Dedifferentiated amniotic fluid mesenchymal stem cell (primary cell): ENCODE results near the gene GPATCH1.
"Not testable (repeated sequence)": the region's sequence is repeated elsewhere in the genome, so short reads cannot be mapped to it uniquely, and the experiment has no call there.

ENCODE experiments used
- DNase-seq: peaks from one replicate; pipeline ENCODE4 v3.0.0-alpha.2; 2016; ENCODE audit errors: extremely low spot score

GPATCH1 gene

GRCh38 chr19:33158365-33158764, 77.4 kb downstream of the GPATCH1 start:
- DNase-seq = no peak

- no peak for DNase-seq
Measured at GRCh38 chr19:33159149-33159548, 78.2 kb downstream of the GPATCH1 start.

GRCh38 chr19:33159893-33160292, 78.9 kb downstream of the GPATCH1 start:
- DNase-seq = no peak

GRCh38 chr19:33161201-33161600, 80.2 kb downstream of the GPATCH1 start:
- DNase-seq = no peak

GRCh38 chr19:33163481-33163880, 82.5 kb downstream of the GPATCH1 start:
- DNase-seq = no peak

DNA sequence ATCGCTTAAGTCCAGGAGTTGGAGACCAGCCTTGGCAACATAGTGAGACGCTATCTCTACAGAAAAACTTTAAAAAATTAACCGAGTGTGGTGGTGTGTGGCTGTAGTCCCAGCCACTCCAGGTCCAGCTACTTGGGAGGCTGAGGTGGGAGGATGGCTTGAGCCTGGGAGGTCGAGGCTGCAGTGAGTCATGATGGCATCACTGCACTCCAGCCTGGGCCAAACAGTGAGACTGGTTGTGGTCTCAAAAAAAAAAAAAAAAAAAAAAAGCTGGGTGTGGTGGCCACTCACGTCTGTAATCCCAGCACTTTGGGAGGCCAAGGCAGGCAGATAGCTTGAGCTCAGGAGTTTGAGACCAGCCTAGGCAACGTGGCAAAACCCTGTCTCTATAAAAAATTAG, 85.1 kb downstream of the GPATCH1 start:
- DNase-seq = not testable (repeated sequence)

DNA sequence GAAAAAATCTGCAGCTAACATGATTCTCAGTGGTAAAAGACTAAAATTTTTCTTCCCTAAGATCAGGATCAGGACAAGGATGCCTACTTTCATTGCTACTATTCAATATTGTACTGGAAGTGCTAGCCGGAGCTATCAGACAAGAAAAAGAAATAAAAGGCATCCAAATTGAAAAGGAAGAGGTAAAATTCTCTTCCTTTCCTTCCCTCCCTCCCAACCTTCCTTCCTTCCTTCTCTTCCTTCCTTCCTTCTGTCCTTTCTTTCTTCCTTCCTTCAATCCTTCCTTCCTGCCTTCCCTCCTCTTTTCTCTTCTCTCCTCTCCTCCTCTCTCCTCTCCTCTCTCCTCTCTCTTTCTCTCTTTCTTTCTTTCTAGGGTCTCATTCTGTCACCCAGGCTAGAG, 86.5 kb downstream of the GPATCH1 start:
- DNase-seq = no peak

DNA sequence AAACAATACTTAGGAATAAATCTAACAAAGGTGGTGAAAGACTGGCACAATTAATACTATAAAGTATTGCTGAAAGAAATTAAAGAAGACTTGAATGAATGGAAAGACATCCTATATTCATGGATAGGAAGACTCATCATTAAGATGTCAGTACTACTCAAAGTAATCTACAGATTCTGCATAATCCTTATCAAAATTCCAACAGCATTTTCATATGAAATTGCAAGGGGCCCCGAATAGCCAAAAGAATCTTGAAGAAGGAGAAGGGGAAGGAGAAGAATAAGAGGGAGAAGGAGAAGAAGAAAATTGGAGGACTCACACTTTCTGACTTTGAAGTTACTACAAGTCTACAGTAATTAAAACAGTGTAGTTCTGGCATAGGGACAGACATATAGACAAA, 87.5 kb downstream of the GPATCH1 start:
- no peak for DNase-seq

DNA sequence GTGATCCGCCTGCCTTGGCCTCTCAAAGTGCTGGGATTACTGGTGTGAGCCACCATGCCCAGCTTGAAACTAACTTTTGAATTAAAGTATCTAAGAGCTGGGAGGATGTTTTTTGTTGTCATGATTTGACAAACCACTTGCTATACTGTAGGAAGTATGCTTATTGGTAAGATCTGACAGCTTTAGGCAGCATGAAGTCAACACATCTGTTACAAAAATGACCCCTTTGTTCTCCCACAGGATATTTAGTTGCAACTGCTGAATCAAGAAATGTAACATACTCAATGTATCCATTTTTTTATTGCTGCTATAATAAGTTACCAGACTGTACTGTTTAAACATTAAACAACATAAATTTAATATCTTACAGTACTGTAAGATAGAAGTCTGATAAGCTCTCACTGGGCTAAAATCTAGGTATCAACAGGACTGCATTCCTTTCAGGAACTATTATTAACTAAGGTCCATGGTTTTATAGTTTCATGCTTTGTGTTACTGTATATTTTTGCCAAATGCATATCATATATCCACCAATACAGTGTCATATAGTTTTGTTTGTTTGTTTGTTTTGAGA, 90.3 kb downstream of the GPATCH1 start:
- DNase-seq = no peak

GRCh38 chr19:33171916-33172359, 91.0 kb downstream of the GPATCH1 start:
- DNase-seq = peak; percentile 32

DNA sequence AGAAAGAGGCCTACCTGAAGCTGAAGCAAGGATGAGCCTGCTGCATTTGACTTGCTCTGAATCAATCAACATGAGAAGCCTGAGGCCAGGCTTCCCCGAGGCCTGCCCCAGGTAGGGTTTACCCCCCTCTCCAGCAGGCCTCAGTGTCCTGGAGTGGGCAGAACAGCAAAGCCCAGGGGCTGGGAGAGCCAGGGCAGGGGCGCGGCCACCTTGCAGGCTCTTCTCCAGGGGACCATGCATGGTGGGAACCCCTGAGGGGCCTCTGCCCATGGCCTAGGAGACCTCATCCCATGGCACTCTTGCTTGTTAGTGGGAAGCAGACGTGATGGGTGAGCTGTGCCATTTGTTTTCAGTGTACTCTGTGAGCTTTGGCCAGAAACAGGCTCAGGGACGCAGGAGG, 93.2 kb downstream of the GPATCH1 start:
- no peak for DNase-seq

- DNase-seq = no peak
Measured at GRCh38 chr19:33175156-33175782, 94.3 kb downstream of the GPATCH1 start.

DNA sequence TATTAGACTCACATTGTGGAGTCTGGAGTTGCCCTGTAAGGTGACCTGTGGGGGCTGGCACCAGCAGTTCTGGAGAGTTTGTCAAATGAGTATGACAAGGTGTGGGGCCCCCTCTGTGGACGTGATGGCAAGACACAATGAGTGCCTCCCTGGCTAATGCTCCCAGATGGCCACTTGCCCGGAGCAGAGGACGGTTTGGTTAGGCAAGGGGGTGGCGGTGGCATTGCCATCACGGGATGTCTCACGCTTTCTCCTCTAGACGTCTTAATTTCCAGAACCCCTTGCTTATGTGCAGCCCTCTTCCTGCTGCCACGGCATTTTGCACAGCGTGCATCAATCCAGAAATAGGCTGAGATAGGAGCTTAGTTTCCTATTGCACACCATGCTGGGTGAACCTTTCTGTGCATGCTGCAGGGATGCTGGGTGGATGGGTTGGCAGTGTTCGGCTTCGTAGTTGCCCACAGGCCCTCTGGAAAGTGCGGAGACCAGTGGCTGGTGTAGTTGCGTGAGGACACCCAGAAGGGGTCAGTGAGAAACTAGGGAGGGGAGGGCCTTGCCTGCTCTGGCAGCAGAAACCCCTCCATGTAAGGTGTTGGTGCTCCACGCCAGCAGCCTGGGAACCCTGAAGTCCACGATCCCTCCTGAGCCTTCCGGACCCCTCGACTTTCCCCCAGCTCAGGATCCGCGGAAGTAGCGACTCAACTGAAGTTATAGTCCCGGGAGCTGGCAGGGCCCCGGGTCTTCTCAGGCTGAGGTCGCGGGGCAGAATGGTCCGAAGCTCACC, 95.1 kb downstream of the GPATCH1 start:
- no peak for DNase-seq

GRCh38 chr19:33176670-33177416, 95.9 kb downstream of the GPATCH1 start:
- peak; percentile 99 for DNase-seq

DNA sequence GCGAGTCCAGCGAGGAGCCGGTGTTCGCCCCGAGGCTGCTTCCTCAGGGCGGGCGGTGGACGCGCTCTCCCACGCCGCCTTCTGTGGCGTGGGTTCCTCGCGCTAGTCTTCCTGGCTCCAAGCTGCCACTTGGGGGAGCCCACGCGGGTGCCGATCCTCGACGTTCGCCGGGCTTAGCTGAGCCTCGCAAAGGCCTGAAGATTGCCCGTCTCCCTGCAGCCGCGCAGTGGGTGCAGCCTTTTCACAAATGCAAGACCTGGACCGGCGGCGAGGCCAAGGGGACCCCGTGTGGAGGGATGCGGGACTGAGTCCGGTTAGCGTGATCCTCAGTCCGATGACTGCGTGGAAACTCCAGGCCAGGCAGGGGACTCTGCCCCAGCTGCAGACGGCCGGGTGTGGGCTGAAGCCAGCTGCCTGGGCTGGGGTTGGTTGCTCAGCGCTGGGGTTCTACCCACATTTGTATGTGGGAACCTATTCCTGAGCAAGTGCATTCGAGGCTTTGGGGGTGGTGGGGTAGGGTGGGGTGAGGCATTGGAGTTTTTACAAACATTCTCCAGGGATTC, 96.5 kb downstream of the GPATCH1 start:
- DNase-seq = no peak
